HG03342 (cell line): ENCODE data around the gene CDC42BPA.

Experiments
- ATAC-seq: cut with Tn5 transposase; IDR thresholded peaks from one replicate; pipeline ENCODE4 v1.9.1; 2021; ENCODE audit warnings: mild to moderate bottlenecking, moderate library complexity; ENCODE audit not compliant: unreplicated experiment

Gene CDC42BPA

DNA sequence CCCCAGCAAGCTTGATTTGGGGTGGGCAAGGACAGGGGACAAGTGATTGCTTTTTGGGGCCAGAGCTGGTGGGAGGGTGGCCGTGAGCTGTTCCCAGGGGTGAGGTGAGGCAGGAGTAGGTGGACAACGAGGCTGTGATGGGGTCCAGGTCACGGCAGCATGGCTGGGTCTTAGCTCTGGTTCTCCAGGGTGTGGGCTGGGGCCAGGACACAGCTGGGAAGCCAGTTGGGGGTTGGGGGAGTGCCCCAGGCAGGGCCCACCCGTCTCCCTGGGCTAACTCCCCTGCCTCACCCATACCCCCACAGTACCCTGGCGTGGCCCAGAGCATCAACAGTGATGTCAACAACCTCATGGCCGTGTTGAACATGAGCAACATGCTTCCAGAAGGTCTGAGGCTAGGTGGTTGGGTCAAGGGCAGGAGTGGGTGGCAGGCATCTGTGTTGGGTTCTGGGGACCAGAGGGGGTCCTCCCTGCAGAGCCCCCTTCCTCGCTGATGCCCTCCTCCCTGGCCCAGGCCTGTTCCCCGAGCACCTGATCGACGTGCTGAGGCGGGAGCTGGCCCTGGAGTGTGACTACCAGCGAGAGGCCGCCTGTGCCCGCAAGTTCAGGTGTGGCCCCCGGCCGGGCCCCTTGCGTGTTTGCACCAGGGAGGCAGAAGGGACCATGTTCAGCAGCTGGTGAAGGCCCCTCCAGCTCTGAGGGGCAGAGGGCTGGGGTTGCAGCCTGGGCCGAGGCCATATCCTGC, 334.9 kb downstream of the CDC42BPA start:
- no peak for ATAC-seq

DNA sequence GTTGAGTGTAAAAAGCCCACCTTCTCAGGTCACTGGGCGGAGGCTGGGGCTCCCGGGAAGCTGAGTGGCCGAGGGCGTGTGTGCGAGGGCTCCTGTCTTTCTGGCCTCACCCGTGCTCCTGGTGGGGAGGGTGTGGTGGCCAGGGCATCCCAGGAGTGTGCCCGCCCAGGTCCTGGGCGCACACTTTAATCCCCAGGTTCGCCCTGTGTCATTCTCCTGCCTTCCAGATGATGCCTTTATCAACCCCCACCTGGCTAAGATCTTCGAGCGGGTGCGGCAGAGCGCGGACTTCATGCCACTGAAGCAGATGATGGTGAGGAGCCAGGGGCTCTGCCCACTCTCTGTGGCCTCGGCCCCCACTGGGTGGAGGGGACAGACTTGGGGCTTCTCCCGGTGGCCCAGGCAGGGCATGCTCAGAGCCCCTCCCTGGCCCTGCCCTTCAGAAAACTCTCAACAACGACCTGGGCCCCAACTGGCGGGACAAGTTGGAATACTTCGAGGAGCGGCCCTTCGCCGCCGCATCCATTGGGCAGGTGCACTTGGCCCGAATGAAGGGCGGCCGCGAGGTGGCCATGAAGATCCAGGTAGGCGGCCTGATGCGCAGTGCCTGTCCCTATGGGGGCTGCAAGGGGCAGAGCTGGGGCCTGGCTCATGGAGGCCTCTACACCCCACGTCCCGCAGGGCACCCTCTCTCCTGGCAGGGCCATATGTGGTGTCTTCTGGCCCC, 335.7 kb downstream of the CDC42BPA start:
- no peak for ATAC-seq

DNA sequence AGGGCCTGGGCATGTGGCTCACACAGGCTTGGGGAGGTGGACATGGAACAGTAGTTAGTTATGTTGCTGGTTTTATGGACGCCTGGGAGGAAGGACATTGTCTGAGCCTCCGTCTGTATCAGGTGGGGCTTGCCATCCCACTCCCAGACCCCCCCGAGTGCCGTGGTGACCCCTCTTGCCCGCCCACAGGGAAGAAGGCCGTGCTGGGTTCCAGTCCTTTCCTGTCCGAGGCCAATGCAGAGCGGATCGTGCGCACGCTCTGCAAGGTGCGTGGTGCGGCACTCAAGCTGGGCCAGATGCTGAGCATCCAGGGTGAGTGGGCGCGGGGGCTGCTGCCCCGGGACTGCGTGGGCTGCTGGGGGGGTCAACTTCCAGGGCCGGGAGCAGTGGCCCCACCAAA, 336.5 kb downstream of the CDC42BPA start:
- ATAC-seq = no peak

DNA sequence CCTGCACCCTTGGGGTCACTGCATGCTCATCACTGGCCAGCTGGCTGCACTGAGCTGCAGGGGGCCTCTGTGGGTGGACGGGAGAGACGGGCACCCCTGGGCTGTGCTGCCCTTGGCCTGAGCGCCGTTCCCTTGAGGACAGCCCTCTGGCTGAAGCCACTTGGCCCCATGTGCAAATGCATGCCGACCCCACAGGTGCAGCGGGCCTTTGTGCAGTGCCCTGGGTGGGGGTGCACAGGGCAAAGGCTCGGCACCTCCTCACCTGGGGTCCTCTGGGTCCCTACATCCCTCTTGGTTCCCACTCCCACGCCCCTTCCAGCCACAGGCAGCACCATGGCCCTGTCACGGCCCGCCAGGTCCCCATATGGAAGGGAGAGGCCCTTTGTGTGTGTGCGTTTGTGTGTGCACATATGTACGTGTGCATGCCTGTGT, 336.9 kb downstream of the CDC42BPA start:
- ATAC-seq = no peak

DNA sequence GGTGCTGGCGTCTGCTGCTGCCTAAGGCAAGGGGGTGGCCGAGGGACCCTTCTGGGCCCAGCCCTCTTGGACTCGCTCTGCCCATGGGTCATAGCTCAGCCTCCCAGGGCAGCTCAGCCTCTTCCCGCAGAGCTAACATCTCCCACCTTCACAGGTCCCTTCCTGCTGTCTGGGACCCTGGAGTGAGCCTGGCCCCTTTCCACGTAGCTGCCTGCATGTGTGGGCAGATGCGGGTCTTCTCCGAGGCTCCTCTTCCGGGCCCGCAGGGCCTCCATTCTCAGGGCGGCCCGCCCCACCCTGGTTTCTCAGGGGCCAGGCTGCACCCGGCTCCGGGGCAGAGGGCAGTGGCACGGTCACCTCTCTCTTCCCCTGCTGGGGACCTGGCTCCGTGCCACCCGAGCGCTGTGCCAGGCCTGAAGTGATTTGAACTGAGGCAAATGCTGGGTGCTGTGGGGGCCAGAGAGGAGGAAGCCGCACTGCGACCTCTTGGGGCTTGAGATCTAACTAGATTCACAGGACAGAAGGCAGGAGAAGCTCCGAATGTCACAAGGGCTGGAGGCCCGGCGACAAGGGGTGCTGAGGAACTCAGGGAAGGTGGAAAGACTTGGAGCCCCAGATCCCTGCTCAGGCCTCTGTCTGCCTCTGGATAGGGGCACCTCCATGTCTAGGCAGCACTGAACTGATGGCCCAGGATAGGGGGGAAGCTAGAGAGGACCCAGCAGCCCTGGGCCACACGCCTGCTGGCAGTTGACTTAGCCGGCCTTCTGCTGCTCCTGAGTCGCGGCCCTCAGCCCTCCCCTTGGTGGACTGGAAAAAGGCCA, 337.5 kb downstream of the CDC42BPA start:
- no peak for ATAC-seq

DNA sequence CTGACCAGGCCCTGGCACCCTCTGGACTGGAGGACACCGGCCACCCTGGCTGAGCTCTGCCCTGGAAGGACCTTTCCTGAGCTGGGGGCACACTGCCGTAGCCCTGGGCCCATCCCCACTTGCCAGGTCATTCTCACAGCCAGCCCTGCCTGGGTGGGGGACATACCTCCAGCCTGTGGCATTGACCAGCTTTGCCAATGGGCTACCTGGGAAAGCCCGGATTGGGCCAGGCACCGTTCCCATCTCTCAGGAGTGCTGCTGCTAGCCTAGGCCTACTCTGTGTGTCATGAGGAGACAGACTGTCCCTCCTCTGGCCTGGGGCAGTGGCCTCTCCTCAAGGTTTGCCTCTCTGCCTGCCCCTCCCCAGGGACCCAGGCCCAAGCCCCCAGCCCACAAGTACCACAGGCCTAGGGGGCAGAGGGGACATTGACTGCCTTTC, 338.2 kb downstream of the CDC42BPA start:
- no peak for ATAC-seq

DNA sequence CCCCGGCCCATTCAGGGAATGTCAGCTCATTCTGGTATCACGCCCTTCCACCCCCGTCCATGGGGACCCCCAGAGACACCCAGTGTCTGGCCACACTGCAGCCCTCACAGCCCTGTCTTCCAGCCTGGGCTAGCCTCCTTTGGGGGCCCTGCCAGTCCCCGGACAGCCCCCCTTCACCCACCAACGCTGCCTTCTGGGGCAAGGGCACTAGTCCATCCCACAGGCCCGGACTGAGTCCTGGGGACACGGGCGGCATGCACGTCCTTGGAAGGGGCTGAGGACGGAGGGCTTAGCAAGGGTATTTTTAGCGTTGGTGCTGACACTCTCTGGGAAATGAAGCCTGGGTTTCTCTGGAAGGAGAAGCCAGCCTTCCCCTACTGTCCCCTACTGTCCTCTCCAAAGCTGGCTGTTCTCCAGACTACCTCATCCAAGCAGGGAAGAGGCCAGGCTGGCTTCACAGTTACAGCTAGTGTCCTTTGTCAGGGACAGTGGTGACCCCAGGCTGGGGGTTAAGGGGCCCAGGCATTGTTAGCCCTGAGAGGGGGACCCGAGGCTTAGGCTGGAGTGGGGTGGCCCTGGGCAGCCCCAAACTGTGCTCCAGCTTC, 338.7 kb downstream of the CDC42BPA start:
- ATAC-seq = no peak

DNA sequence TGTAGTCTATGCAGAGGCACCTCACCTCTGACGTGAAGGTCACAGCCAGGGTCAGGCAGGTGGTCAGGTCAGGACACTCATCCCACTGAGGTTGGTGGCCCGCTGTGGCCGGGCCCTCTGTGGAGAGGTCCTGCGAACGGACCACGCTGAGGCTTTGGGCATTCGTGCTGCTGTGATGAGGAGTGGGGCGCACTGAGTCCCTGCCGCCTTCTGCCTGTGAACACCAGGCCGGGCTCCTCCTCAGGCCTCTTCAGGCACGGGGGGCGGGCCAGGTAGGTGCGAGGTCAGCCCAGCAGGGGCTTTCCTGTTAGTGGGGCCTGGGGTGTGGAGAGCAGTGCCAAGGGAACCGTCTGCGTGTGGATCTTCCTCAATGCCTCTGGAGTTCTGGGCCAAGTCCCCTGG, 339.2 kb downstream of the CDC42BPA start:
- ATAC-seq = no peak

DNA sequence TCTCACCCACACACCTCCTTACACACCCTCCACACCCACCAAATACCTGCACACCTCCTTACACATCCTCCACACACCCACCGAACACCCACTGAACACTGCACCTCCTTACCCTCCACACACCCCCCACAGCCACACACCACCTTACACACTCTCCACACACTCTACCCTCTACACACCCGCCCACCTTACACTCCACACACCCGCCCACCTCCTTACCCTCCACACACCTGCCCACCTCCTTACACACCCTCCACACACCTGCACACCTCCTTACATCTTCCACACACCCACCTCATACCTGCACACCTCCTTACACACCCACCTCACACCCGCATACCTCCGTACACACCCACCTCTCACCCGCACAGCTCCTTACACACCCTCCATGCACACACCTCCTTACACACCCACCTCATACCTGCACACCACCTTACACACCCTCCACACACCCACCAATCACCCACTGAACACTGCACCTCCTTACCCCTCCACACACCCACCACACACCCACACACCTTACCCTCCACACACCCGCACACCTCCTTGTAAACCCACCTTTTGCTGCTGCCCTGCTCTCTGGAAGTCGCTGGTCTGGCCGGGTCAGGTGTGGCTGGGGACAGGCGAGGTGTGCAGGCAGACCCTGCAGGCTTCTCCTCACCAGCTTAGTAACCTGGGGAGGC, 339.7 kb downstream of the CDC42BPA start:
- no peak for ATAC-seq

DNA sequence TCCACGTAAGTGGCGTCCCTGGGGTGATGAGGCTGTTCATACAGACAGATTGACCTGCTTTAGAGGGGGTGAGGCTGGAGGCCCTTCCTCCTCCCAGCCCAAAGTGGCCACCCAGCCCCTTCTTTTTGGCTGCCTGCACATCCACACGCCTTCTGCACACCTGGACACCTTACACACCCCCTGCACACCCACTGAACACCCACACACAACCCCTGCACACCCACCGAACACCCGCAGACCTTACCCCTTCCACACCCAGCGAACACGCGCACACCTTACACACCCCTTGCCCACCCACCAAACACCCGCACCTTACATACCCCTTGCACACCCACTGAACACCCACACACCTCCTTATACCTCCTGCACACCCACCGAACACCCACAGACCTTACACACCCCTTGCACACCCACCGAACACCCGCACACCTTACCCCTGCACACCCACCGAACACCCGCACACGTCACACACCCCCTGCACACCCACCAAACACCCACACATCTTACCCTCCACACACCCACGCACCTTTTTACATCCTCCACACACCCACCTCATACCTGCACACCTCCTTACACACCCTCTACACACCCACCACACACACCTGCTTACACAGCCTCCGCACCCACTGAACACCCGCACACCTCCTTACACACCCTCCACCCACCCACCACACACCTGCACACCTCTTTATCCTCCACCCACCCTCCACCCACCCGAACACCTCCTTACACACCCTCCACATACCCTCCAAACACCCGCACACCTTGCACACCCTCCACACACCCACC, 340.5 kb downstream of the CDC42BPA start:
- no peak for ATAC-seq

DNA sequence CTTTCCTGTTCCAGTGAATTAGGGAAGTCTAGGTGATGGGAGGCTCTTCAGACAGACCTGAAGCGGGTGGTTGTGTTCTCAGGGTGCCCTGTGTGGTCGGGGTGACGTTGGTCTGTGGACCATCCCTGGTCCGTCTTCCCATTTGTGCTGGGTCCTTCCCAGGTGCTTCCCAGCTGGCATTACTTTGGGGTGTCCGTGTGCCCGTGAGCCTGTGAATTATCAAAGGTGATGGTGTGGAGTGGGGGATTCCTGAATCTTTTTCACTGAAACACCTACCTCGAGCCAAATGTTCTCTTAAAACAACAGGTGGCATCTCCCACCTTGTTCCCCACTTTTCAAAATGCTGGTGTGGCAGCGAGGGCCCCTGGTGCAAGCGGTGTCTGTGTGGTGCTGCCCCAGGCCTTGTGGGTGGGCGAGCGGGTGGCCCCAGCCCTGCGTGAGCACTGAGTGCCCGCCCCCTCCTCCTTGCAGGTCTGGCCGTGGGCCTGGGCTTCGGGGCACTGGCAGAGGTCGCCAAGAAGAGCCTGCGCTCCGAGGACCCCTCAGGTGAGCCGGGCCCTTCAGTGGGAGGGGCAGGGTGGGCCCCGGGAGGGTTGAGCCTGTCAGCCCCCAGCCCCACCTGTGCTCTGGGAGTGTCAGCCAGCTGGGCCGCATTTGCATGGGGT, 341.2 kb downstream of the CDC42BPA start:
- ATAC-seq = no peak

DNA sequence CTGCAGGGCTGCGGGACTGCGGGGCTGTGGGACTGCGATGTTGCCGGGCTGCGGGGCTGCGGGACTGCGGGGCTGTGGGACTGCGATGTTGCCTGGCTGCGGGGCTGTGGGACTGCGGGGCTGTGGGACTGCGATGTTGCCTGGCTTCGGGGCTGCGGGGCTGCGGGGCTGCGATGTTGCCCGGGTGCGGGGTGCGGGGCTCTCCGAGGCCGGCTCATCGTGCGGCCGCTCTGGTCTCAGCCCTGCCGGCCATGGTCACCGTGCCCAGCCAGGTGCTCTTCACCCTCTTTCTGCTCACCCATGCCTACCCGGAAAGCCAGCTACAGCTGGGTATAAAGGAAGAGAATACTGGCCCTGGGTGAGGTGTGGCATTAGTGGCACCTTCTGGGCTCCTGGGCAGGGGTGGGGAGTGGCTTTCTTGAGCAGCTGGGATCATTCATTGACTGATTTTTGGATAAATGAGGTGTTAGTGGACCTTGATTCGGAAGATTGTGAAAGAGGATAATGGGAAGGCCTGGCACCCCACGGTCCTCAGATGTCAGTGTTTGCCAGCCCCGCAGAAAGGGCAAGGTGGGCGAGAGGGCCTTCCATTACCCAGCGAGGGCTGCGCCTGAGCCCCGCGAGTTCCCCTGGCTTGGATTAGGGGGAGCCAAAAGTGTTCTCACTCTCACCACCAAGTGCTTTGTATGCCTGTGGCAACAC, 341.9 kb downstream of the CDC42BPA start:
- no peak for ATAC-seq

DNA sequence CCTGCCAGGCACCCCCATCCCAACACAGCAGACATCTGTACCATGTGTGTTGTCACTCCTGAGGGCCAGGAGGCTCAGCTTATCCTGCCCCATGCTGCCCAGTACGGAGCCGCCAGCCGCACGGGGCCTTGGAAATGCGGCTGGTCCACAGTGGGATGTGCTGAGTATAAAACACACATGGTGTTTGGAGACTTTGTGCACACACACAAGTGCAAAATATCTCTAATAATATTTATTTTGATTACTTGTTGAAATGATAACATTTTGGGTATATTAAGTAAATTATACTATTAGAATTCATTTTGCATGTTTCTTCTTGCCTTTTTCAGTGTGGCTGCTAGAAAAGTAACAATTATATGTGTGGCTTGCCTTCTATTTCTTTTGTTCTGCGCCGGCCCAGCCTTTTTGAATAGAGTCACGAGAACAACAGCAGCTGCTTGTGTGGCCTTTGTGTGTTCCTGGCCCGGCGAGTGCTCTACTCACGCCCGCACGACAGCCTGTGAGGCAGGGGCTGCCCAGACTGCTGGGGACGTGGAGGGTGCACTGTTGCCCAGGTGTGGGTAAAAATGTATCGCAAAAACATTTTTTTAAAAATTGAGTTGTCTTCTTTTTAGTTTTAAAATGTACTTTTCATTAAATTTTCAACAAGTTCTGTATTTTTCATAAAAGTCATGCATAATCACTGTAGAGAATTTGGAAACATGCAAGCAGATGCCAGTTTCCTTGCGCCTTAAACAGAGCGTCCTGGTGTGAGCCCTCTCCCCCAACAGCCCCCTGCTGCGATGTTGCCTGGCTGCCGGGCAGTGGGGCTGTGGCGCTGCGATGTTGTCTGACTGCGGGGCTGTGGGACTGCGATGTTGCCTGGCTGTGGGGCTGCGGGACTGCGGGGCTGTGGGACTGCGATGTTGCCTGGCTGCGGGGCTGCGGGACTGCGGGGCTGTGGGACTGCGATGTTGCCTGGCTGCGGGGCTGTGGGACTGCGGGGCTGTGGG, 342.7 kb downstream of the CDC42BPA start:
- no peak for ATAC-seq

DNA sequence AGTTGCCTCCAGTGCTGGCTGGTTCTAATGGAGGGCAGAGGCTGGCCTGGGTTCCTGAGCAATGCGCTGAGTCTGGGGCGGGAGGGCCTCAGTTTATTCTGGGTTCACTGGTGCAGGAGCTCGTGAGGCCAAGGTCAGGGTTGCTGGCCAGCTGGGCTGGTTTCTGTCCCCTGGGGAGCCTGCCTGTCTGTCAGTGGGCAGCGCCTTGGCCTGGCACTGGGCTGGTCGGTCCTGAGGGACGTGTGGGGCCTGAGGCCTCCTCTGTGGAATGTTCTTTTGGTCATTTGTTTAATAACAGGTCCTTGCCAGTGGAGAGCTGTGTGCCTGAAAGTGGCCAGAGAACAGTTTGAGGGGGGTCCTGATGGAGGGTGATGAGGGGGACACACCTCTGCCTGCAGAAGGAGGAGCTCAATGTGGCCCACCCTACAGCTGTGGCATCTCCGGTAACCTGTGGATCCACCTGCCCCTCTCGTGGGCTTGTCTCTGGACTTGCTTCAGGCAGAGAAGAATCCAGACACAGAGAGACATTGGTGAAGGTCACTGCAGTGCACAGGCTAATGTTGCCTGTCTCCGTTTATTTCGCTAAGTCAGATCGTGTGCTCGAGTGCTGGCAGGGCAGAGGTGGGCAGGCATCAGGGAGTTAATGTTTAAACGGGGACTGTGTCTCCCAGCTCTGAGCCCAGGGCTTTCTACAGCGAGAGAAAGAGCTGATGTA, 343.6 kb downstream of the CDC42BPA start:
- no peak for ATAC-seq

DNA sequence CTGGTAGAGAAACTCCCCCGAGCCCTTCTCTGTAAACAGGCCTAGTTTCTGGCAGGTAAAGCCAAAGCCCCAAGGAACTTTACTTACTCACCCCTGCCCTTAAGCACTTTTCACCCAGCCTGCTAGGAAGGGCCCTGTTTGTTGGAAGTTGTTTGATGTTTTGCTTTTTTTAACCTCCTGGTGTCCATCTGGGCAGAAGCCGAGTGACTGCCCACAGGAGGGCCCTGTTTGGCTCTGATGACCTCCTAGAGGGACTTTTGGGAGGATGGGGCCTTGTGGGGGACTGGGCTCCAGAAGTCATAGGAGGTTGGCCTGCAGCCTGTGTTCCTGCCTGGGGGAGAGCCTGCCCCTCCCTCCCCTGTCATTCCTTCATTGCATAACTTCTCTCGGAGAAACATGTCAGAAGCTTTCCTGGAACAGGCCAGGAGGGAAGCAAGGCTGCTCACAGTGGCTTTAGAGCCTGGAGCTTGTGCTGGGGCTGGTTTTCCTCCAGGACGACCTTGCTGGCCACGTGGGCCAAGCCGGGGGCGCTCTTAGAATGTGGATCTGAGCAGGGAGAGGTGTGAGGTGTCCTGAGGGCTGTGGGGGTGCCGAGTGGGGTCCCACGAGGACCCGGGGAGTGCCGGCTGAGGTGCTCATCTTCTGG, 344.3 kb downstream of the CDC42BPA start:
- no peak for ATAC-seq

DNA sequence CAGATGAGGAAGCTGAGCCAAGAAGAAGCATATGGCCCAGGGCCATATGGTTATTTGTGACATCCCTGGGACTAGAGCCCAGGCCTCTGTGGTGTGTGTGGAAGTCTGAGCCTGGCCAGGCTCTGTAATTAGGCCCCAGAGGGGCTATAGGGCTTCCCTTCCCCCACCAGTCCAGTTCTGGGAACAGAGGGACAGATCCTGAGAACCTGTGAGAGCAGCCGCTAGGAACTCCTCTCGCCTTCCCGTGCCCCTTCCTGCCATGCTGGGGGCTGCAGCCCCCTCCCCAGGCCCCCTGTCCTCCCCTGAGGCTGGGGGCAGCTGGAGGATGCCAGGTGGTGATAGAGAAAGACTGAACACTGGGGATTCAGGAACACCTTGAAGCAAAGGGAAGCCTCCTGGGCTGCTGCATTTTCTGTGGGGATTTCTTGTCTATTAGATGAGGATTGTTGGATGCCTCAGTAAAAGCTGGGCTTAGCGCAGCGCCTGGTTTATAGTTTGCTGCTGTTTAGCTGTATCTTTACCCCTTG, 344.9 kb downstream of the CDC42BPA start:
- no peak for ATAC-seq
